ENCODE data around the gene CCM2.

Gene CCM2

GRCh38 chr7:45080958-45081669, 81.1 kb downstream of the CCM2 start:
- no peak for DNase-seq (ENCODE audit: low read depth in 2 of 2)

DNA sequence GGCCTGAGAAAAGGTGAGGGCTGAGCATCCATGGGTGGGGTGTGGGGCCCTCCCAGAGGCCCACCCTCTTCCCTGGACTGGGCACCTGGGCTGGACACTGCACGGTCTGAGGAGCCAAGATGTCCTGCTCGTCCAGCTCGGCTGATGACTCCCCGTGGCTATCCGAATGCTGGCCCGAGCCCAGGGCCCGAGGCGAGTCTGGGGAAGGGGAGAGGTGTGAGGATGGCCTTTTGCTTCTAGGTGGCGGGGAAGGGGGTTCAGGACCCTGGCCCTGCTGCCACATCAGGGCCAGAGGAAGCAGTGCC, 81.6 kb downstream of the CCM2 start:
- no peak for DNase-seq (ENCODE audit: low read depth in 2 of 2)

GRCh38 chr7:45082031-45082830, 82.2 kb downstream of the CCM2 start:
- no peak for DNase-seq (ENCODE audit: low read depth in 2 of 2)

- no peak for DNase-seq (ENCODE audit: low read depth in 2 of 2)
Observed at GRCh38 chr7:45082831-45083331, 82.9 kb downstream of the CCM2 start.

- DNase-seq (ENCODE audit: low read depth in 2 of 2) = no peak
Observed at GRCh38 chr7:45084336-45084735, 84.3 kb downstream of the CCM2 start.

- DNase-seq (ENCODE audit: low read depth in 2 of 2) = no peak
Observed at GRCh38 chr7:45084901-45085618, 85.1 kb downstream of the CCM2 start.

DNA sequence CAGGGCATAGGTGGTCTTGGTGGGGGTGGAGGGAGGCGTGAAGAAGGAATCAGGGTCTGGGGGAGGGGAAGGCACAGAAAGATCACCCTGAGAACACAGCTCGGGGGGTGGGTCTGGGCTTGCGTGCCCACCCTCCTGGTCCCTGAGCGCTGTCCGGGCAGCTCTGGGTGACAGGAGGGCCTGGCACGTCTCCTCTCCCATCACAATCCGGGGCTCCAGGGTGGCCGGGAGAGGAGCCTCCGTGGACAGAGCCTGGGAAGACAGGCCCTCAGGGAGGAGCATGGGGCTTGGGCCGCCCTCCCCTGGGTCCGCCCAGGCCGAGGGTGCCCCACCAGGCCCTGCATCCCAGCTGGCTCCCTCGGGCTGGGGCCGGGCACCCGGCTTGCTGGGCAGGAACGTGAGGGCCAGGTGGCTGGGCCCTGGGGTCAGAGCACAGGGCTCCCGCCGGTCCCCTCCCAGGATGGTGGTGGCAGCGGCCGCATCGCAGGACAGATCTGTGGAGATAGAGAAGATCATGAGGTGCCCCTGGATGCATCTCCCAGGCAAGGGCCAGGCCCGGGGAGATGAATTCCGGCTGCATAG, 85.7 kb downstream of the CCM2 start:
- DNase-seq (ENCODE audit: low read depth in 2 of 2) = no peak

GRCh38 chr7:45086331-45087065, 86.5 kb downstream of the CCM2 start:
- DNase-seq (ENCODE audit: low read depth in 2 of 2) = no peak

GRCh38 chr7:45087301-45088145, 87.5 kb downstream of the CCM2 start:
- no peak for DNase-seq (ENCODE audit: low read depth in 2 of 2)

GRCh38 chr7:45088146-45088701, 88.2 kb downstream of the CCM2 start:
- no peak for DNase-seq (ENCODE audit: low read depth in 2 of 2)

- no peak for DNase-seq (ENCODE audit: low read depth in 2 of 2)
Observed at GRCh38 chr7:45088821-45089340, 88.9 kb downstream of the CCM2 start, which contains the start of gene NACAD. Gene NACAD, minus strand, starts transcription at chr7:45088969. Its CDS starts 75 bp downstream, at chr7:45088894.

GRCh38 chr7:45089341-45089891, 89.4 kb downstream of the CCM2 start:
- DNase-seq (ENCODE audit: low read depth in 2 of 2) = no peak

- DNase-seq (ENCODE audit: low read depth in 2 of 2) = no peak
Observed at GRCh38 chr7:45092100-45092930, 92.3 kb downstream of the CCM2 start.

- no peak for DNase-seq (ENCODE audit: low read depth in 2 of 2)
Observed at GRCh38 chr7:45092931-45093235, 92.9 kb downstream of the CCM2 start.

- DNase-seq (ENCODE audit: low read depth in 2 of 2) = no peak
Observed at GRCh38 chr7:45098983-45099839, 99.2 kb downstream of the CCM2 start.

- no peak for DNase-seq (ENCODE audit: low read depth in 2 of 2)
Observed at GRCh38 chr7:45099891-45100760, 100.1 kb downstream of the CCM2 start.
